Measurements from ENCODE around the gene ADPRS.

GRCh38 chr1:36135796-36136195 lies 47.1 kb downstream of the ADPRS start:
- TF ChIP-seq FOXP2 (optimal IDR thresholded peaks at IDR 0.05; ENCODE audit: borderline replicate concordance, extremely low read depth, extremely low read length, insufficient read depth) = no peak
- TF ChIP-seq REST (IDR thresholded peaks at IDR 0.05; ENCODE audit: insufficient read depth in 1 of 2, low read depth in 2 of 2, low read length in 2 of 2) = no peak
